ENCODE measurements around the gene PPP2R3B.

GRCh38 chrX:327660-328126 is 59.0 kb downstream of the PPP2R3B start:
- TF ChIP-seq EP300 (IDR thresholded peaks at IDR 0.05; ENCODE audit: low read depth) (no peak), POLR2A (IDR thresholded peaks at IDR 0.05) (no peak), CTCF (IDR thresholded peaks at IDR 0.05) (no peak), POLR2AphosphoS5 (IDR thresholded peaks at IDR 0.05) (no peak)
